GM12878 (cell line): ENCODE measurements around the gene APOBEC3B. TPM values are rescaled to one million over a fixed set of nuclear protein-coding genes. Genes with fewer than 3 reads are reported as not detected.
"Not testable (repeated sequence)": the region's sequence is repeated elsewhere in the genome, so short reads cannot be mapped to it uniquely, and the experiment has no call there.

Experiments used
- ATAC-seq: fragments of 200-7000 bp; cut with Tn5 transposase; 3 replicates; pipeline ENCODE4 v1.9.1; 2020; ENCODE audit warnings: mild to moderate bottlenecking, moderate library complexity
- BruUV-seq: library from RNA; stranded (reverse); fragments of 400-500 nt; replicated peaks from 2 replicates; lab custom pipeline; 2021; lab: Mats Ljungman, UMichigan
- CTCF ChIA-PET: fragments of 300-600 bp; sonication (Branson Sonifier 250); formaldehyde crosslinking; extraction: SDS; loops from one replicate; lab custom pipeline; 2021; ENCODE audit warnings: inconsistent platforms; lab: Yijun Ruan, JAX
- POLR2A ChIA-PET: fragments of 350-600 bp; formaldehyde crosslinking; extraction: SDS; loops from one replicate; lab custom pipeline; 2021; ENCODE audit warnings: inconsistent platforms; lab: Charles Lee
- RAD21 ChIA-PET: fragments of 300-600 bp; sonication (Branson Sonifier 250); formaldehyde crosslinking; loops from one replicate; lab custom pipeline; 2023; ENCODE audit warnings: antibody characterized with exemption; ENCODE audit not compliant: unreplicated experiment; lab: Charles Lee
- SMC1A ChIA-PET: fragments of 300-600 bp; sonication (Branson Sonifier 250); formaldehyde crosslinking; loops from one replicate; lab custom pipeline; 2023; ENCODE audit not compliant: unreplicated experiment, uncharacterized antibody; lab: Charles Lee
- DNase-seq: peaks from one replicate; pipeline ENCODE4 v3.0.0-alpha.2; 2011; ENCODE audit warnings: low read depth, low spot score
- FAIRE-seq: peaks from 3 replicates; lab custom pipeline; 2011; peaks lifted over from hg19 to GRCh38; lab: Jason Lieb, UNC
- H2AFZ ChIP-seq: 2 replicates; pipeline ENCODE4 v1.6.0; 2011; ENCODE audit warnings: low read depth, low read length, control low read depth; ENCODE audit not compliant: control insufficient read depth
- H3K27ac ChIP-seq: 2 replicates; pipeline ENCODE4 v1.5.1; 2011; ENCODE audit warnings: control low read depth; ENCODE audit not compliant: control insufficient read depth, insufficient read depth
- H3K27me3 ChIP-seq, 2 experiments: replicated peaks in 1 of 2; 2 replicates each; pipeline versions ENCODE4 v1.6.0 to v1.6.1; 2011; ENCODE audit warnings: low read length in 1 of 2; ENCODE audit not compliant: control insufficient read depth in 2 of 2, insufficient read depth in 2 of 2
- H3K36me3 ChIP-seq, 2 experiments: 2 replicates each; pipeline ENCODE4 v1.5.1; 2011; ENCODE audit warnings: low read length in 1 of 2; ENCODE audit not compliant: control insufficient read depth in 2 of 2, insufficient read depth in 2 of 2
- H3K4me1 ChIP-seq: 2 replicates; pipeline ENCODE4 v1.6.1; 2011; ENCODE audit warnings: mild to moderate bottlenecking, low read length, moderate library complexity, mixed read lengths; ENCODE audit not compliant: control insufficient read depth, insufficient read depth
- H3K4me2 ChIP-seq: 2 replicates; pipeline ENCODE4 v1.6.0; 2011; ENCODE audit warnings: control low read depth; ENCODE audit not compliant: control insufficient read depth, insufficient read depth
- H3K4me3 ChIP-seq: fragments of 200-600 bp; sonication (generic); 2 replicates; pipeline ENCODE4 v1.5.1; 2016
- H3K79me2 ChIP-seq: 2 replicates; pipeline ENCODE4 v1.6.0; 2011; ENCODE audit warnings: low read length; ENCODE audit not compliant: control insufficient read depth, insufficient read depth
- H3K9ac ChIP-seq: 2 replicates; pipeline ENCODE4 v1.8.0; 2011; ENCODE audit warnings: low read length, control low read depth, mixed read lengths; ENCODE audit not compliant: control insufficient read depth, insufficient read depth
- H3K9me3 ChIP-seq: replicated peaks from 3 replicates; pipeline ENCODE4 v1.5.1; 2011; ENCODE audit warnings: mild to moderate bottlenecking, low read length; ENCODE audit not compliant: control insufficient read depth, insufficient read depth
- H4K20me1 ChIP-seq: 2 replicates; pipeline ENCODE4 v1.6.0; 2011; ENCODE audit not compliant: control insufficient read depth, insufficient read depth
- BACH1 ChIP-seq: fragments of 450-650 bp; IDR thresholded peaks from 2 replicates; pipeline ENCODE4 v1.6.1; 2017; ENCODE audit warnings: mild to moderate bottlenecking, borderline replicate concordance
- BMI1 ChIP-seq: fragments of 450-650 bp; IDR thresholded peaks from 2 replicates; pipeline ENCODE4 v1.6.1; 2016; ENCODE audit warnings: mild to moderate bottlenecking, moderate library complexity, borderline replicate concordance
- EED ChIP-seq: sonication (generic); IDR thresholded peaks from 2 replicates; pipeline ENCODE4 v1.6.1; 2016; ENCODE audit warnings: antibody characterized with exemption, low read depth
- EP300 ChIP-seq, 2 experiments: fragments of 150-350 bp in 1 of 2; IDR thresholded peaks; 2 replicates each; pipeline ENCODE4 v1.6.1; 2011 to 2012; ENCODE audit warnings: low read depth in 2 of 2, low read length in 2 of 2, borderline replicate concordance in 1 of 2, improper control_type of control experiment in 1 of 2, inconsistent platforms in 1 of 2; ENCODE audit not compliant: control insufficient read depth in 1 of 2
- IKZF1 ChIP-seq: fragments of 450-650 bp; conservative IDR thresholded peaks from 2 replicates; pipeline ENCODE4 v1.6.1; 2017; ENCODE audit warnings: antibody characterized with exemption, mild to moderate bottlenecking
- KLF5 ChIP-seq: fragments of 450-650 bp; IDR thresholded peaks from 2 replicates; pipeline ENCODE4 v1.6.1; 2014; ENCODE audit warnings: mild to moderate bottlenecking; ENCODE audit not compliant: partially characterized antibody
- MTA3 ChIP-seq: IDR thresholded peaks from 2 replicates; pipeline ENCODE4 v1.6.1; 2012; ENCODE audit warnings: low read length, inconsistent platforms, borderline replicate concordance
- NR2C1 ChIP-seq: fragments of 450-650 bp; IDR thresholded peaks from 2 replicates; pipeline ENCODE4 v1.6.1; 2017; ENCODE audit warnings: antibody characterized with exemption, mild to moderate bottlenecking, moderate library complexity
- PAX5 ChIP-seq: IDR thresholded peaks from 2 replicates; pipeline ENCODE4 v1.6.1; 2011; ENCODE audit warnings: low read depth, low read length, borderline replicate concordance
- PKNOX1 ChIP-seq: fragments of 450-650 bp; IDR thresholded peaks from 2 replicates; pipeline ENCODE4 v1.6.1; 2016; ENCODE audit warnings: mild to moderate bottlenecking
- PML ChIP-seq: IDR thresholded peaks from 2 replicates; pipeline ENCODE4 v1.6.1; 2012; ENCODE audit warnings: low read length, inconsistent platforms
- RAD21 ChIP-seq: IDR thresholded peaks from 2 replicates; pipeline ENCODE4 v1.6.1; 2011; ENCODE audit warnings: mild to moderate bottlenecking, low read depth, low read length, moderate library complexity; ENCODE audit not compliant: insufficient read depth
- RAD51 ChIP-seq: fragments of 450-650 bp; IDR thresholded peaks from 2 replicates; pipeline ENCODE4 v1.6.1; 2016; ENCODE audit warnings: moderate library complexity, mild to moderate bottlenecking, inconsistent platforms
- RCOR1 ChIP-seq: conservative IDR thresholded peaks from 2 replicates; pipeline ENCODE4 v1.6.1; 2012; ENCODE audit warnings: low read depth, low read length, improper control_type of control experiment
- RELB ChIP-seq: fragments of 450-650 bp; IDR thresholded peaks from 2 replicates; pipeline ENCODE4 v1.6.1; 2017; ENCODE audit warnings: low read depth, mild to moderate bottlenecking, moderate library complexity
- USF1 ChIP-seq: IDR thresholded peaks from 2 replicates; pipeline ENCODE4 v1.6.1; 2011; ENCODE audit warnings: borderline replicate concordance, low read depth, mild to moderate bottlenecking, moderate library complexity, mixed read lengths, low read length; ENCODE audit not compliant: insufficient read depth; ENCODE audit errors: extremely low read length
- WGBS: methylation state at CpG from one replicate; pipeline ENCODE4 v1.1.6; 2016; ENCODE audit warnings: low lambda C conversion rate; ENCODE audit not compliant: insufficient replicate concordance, insufficient coverage; ENCODE audit errors: missing lambda C conversion rate; 5-methylcytosine and 5-hydroxymethylcytosine counted together
- in situ Hi-C: fragments of 300-500 bp; cut with MboI; formaldehyde crosslinking; loops from 9 replicates; pipeline ENCODE4 v1.14.3; 2018; ENCODE audit warnings: mixed read lengths
- intact Hi-C: fragments of 100-400 bp; cut with micrococcal nuclease; formaldehyde crosslinking; loops from one replicate; pipeline ENCODE4 v1.14.2; 2022; ENCODE audit not compliant: unreplicated experiment
- polyA plus RNA-seq, 11 experiments: library from polyadenylated mRNA; depleted of rRNA in 4 of 11; unstranded in 6 of 11; stranded (reverse) in 5 of 11; fragments of >200 nt; fragmentation: Nextera tagmentation in 4 of 11; fragmentation: Illumina TruSeq in 1 of 11; extraction: Ambion mirVana in 4 of 11; extraction: Trizol in 1 of 11; gene quantifications; 1 replicate in 1 of 11; 2 replicates in 10 of 11; pipeline versions ENCODE4 v1.2.1 to v1.2.3, GENCODE V29; 2011 to 2016; ENCODE audit warnings: inconsistent platforms in 2 of 11, missing spikeins in 2 of 11, low read depth in 1 of 11
- total RNA-seq, 4 experiments: library from RNA; depleted of rRNA in 3 of 4; stranded (reverse); fragments of >200 nt in 3 of 4; fragmentation: Illumina TruSeq in 1 of 4; extraction: Trizol in 1 of 4; gene quantifications; 2 replicates each; pipeline versions ENCODE4 v1.2.1 to v1.2.3, GENCODE V29; 2013 to 2021

APOBEC3B gene
- total and polyA plus RNA-seq, 10 of the 15 experiments (the other 5 are each of a cell fraction or from before 2014, with no cell fraction given), result 2.4 to 75.1 (median 30.9) TPM

- 0 out of 2 replicates have a peak, but pooled peaks have one; percentile 25 for TF ChIP-seq PAX5
Observed at GRCh38 chr22:38984224-38984623, 2.1 kb downstream of the APOBEC3B start (continued).

GRCh38 chr22:38984784-38985757, 2.9 kb downstream of the APOBEC3B start:
- ChIA-PET POLR2A (interaction anchor here (0.6 to 1.4 kb wide), 10 partner anchors 12 to 948 kb away, joined by 3 to 6 read pairs (median 4); partner anchors contain the start of gene CBX6), CTCF (interaction anchor here (0.7 to 7.7 kb wide), 6 partner anchors 11 to 117 kb away, joined by 3 to 51 read pairs (median 6); no protein-coding TSS in a partner anchor), RAD21 (interaction anchor here (0.7 to 2.6 kb wide), 16 partner anchors 12 to 523 kb away, joined by 3 to 16 read pairs (median 4); no protein-coding TSS in a partner anchor), SMC1A (interaction anchor here (0.7 to 2.6 kb wide), 9 partner anchors 19 to 166 kb away, joined by 3 to 13 read pairs (median 4); no protein-coding TSS in a partner anchor)
- DNase-seq, result peak; percentile 96
- intact Hi-C loops, result loop anchor here (5.0 kb wide), 2 partner anchors 43 to 113 kb away; partner anchors contain the start of gene CBX6
- peak; percentile 70 for FAIRE-seq
- in situ Hi-C loops, H3K36me3 ChIP-seq, BruUV-seq, H3K27me3 ChIP-seq, H3K9ac ChIP-seq, H3K9me3 ChIP-seq, H2AFZ ChIP-seq, H3K79me2 ChIP-seq, H4K20me1 ChIP-seq: not testable (repeated sequence)
- Histone ChIP-seq H3K4me1 (peaks cover 38% of the 10 kb centered on the region), H3K4me2 (peak overlapping the region; percentile 71), H3K27ac (peak overlapping the region; percentile 66), H3K4me3 (peak overlapping the region; percentile 9; the same call in 1 of the 2 replicates)
- 2% methylated on average over 9 of the region's 9 CpGs for WGBS
- peak; percentile 79 for ATAC-seq
- TF ChIP-seq MTA3, result peak; percentile 73; the same call in 1 of the 2 replicates
- TF ChIP-seq BMI1, result peak; percentile 71; the same call in 1 of the 2 replicates
- TF ChIP-seq USF1, result peak; percentile 59
- peak; percentile 75 for TF ChIP-seq KLF5
- peak; percentile 73 for TF ChIP-seq NR2C1
- TF ChIP-seq RAD21, result 0 out of 2 replicates have a peak, but pooled peaks have one; percentile 9
- peak; percentile 58; the same call in 1 of the 2 replicates for TF ChIP-seq BACH1
- TF ChIP-seq EP300 (IDR thresholded peaks at IDR 0.05; ENCODE audit: borderline replicate concordance in 1 of 2, control insufficient read depth in 1 of 2, low read depth in 2 of 2, low read length in 2 of 2), result peak; percentile 81 to 91
- TF ChIP-seq IKZF1, result peak; percentile 94
- TF ChIP-seq RCOR1, result 0 out of 2 replicates have a peak, but pooled peaks have one; percentile 60
- TF ChIP-seq RELB, result peak; percentile 99
- TF ChIP-seq RAD51, result peak; percentile 87
- TF ChIP-seq PML, result peak; percentile 67
- TF ChIP-seq PKNOX1, result peak; percentile 73
- peak; percentile 94 for TF ChIP-seq EED
